IMR-90 (cell line): ENCODE data around the gene PGLYRP3. TPM values are rescaled to one million over a fixed set of nuclear protein-coding genes. Genes with fewer than 3 reads are reported as not detected.

Experiments
- ATAC-seq: fragments of 200-7000 bp; cut with Tn5 transposase; 2 replicates; pipeline ENCODE4 v1.9.1; 2020; ENCODE audit warnings: low read depth, mild to moderate bottlenecking, moderate library complexity
- BruUV-seq: library from RNA; stranded (reverse); fragments of 400-500 nt; replicated peaks from 2 replicates; lab custom pipeline; 2021; lab: Mats Ljungman, UMichigan
- CTCF ChIA-PET: fragments of 300-600 bp; formaldehyde crosslinking; extraction: SDS; loops from one replicate; lab custom pipeline; 2021; ENCODE audit warnings: antibody characterized with exemption; lab: Yijun Ruan, JAX
- POLR2A ChIA-PET: fragments of 300-600 bp; sonication (Branson Sonifier 250); formaldehyde crosslinking; loops from one replicate; lab custom pipeline; 2022; ENCODE audit warnings: antibody characterized with exemption; ENCODE audit not compliant: unreplicated experiment; lab: Charles Lee
- DNase-seq: peaks from one replicate; pipeline ENCODE4 v3.0.0; 2013
- H2AFZ ChIP-seq: replicated peaks from 2 replicates; pipeline ENCODE3; 2013; ENCODE audit warnings: low read length, mild to moderate bottlenecking; ENCODE audit not compliant: poor library complexity
- H2AK5ac ChIP-seq: 2 replicates; pipeline ENCODE4 v1.6.1; 2013; ENCODE audit warnings: low read depth, low read length, inconsistent platforms
- H2AK9ac ChIP-seq: replicated peaks from 2 replicates; pipeline ENCODE3; 2013; ENCODE audit warnings: mild to moderate bottlenecking, low read depth, low read length, moderate library complexity; ENCODE audit not compliant: poor library complexity
- H2BK120ac ChIP-seq: 2 replicates; pipeline ENCODE4 v1.6.1; 2013; ENCODE audit warnings: low read depth, low read length, inconsistent platforms
- H2BK15ac ChIP-seq: 3 replicates; pipeline ENCODE4 v1.6.1; 2013; ENCODE audit warnings: low read depth, low read length, inconsistent platforms
- H2BK20ac ChIP-seq: 2 replicates; pipeline ENCODE4 v1.6.1; 2013; ENCODE audit warnings: low read depth, mild to moderate bottlenecking, inconsistent platforms, low read length, moderate library complexity
- H2BK5ac ChIP-seq: 2 replicates; pipeline ENCODE4 v1.6.1; 2013; ENCODE audit warnings: mild to moderate bottlenecking, low read depth, low read length, inconsistent platforms; ENCODE audit not compliant: poor library complexity, severe bottlenecking
- H3K14ac ChIP-seq: replicated peaks from 2 replicates; pipeline ENCODE4 v1.6.1; 2013; ENCODE audit warnings: low read depth, low read length, inconsistent platforms
- H3K18ac ChIP-seq: 2 replicates; pipeline ENCODE4 v1.6.1; 2013; ENCODE audit warnings: low read depth, low read length, control low read depth
- H3K23ac ChIP-seq: 2 replicates; pipeline ENCODE4 v1.6.1; 2013; ENCODE audit warnings: low read depth, low read length, inconsistent platforms
- H3K27ac ChIP-seq: 2 replicates; pipeline ENCODE4 v1.5.1; 2013; ENCODE audit warnings: mild to moderate bottlenecking, control low read depth, low read length; ENCODE audit not compliant: insufficient read depth
- H3K27me3 ChIP-seq: 2 replicates; pipeline ENCODE4 v1.6.1; 2013; ENCODE audit warnings: low read length; ENCODE audit not compliant: control insufficient read depth, insufficient read depth
- H3K36me3 ChIP-seq: 2 replicates; pipeline ENCODE4 v1.6.1; 2013; ENCODE audit warnings: low read length, mixed read lengths; ENCODE audit not compliant: control insufficient read depth, insufficient read depth
- H3K4ac ChIP-seq: 2 replicates; pipeline ENCODE4 v1.6.1; 2013; ENCODE audit warnings: low read depth, low read length, inconsistent platforms
- H3K4me1 ChIP-seq: 2 replicates; pipeline ENCODE4 v1.6.1; 2013; ENCODE audit warnings: low read length, mixed read lengths; ENCODE audit not compliant: control insufficient read depth, insufficient read depth
- H3K4me2 ChIP-seq: 2 replicates; pipeline ENCODE4 v1.6.1; 2013; ENCODE audit warnings: low read depth, mild to moderate bottlenecking, control low read depth, low read length, moderate library complexity
- H3K4me3 ChIP-seq: 2 replicates; pipeline ENCODE4 v1.5.1; 2013; ENCODE audit warnings: low read depth, mild to moderate bottlenecking, control low read depth, low read length, moderate library complexity; ENCODE audit not compliant: insufficient read depth
- H3K56ac ChIP-seq: 2 replicates; pipeline ENCODE4 v1.6.1; 2013; ENCODE audit warnings: low read length, inconsistent platforms; ENCODE audit not compliant: insufficient read depth; ENCODE audit errors: extremely low read depth
- H3K79me1 ChIP-seq, 2 experiments: 2 replicates each; pipeline ENCODE4 v1.6.1; 2013; ENCODE audit warnings: low read length in 2 of 2, inconsistent platforms in 1 of 2, low read depth in 1 of 2
- H3K9ac ChIP-seq: 2 replicates; pipeline ENCODE4 v1.6.1; 2013; ENCODE audit warnings: low read depth, low read length, control low read depth
- H3K9me1 ChIP-seq: 2 replicates; pipeline ENCODE4 v1.6.1; 2013; ENCODE audit warnings: low read length, inconsistent platforms; ENCODE audit not compliant: insufficient read depth
- H3K9me3 ChIP-seq: 2 replicates; pipeline ENCODE4 v1.6.1; 2013; ENCODE audit warnings: low read length; ENCODE audit not compliant: control insufficient read depth, insufficient read depth
- H4K20me1 ChIP-seq: 2 replicates; pipeline ENCODE4 v1.6.1; 2013; ENCODE audit warnings: low read length, inconsistent platforms; ENCODE audit not compliant: insufficient read depth
- H4K5ac ChIP-seq: 2 replicates; pipeline ENCODE4 v1.6.1; 2013; ENCODE audit warnings: mild to moderate bottlenecking, low read depth, low read length, control low read depth
- H4K8ac ChIP-seq, 2 experiments: 2 replicates each; pipeline ENCODE4 v1.6.1; 2013; ENCODE audit warnings: low read depth in 2 of 2, low read length in 2 of 2, control low read depth in 1 of 2, inconsistent platforms in 1 of 2
- H4K91ac ChIP-seq: 2 replicates; pipeline ENCODE4 v1.6.1; 2013; ENCODE audit warnings: low read depth, low read length, inconsistent platforms; ENCODE audit not compliant: insufficient read depth
- MAFK ChIP-seq: IDR thresholded peaks from 2 replicates; pipeline ENCODE4 v1.6.1; 2012; ENCODE audit warnings: low read depth, low read length, improper control_type of control experiment
- MAZ ChIP-seq: IDR thresholded peaks from 2 replicates; pipeline ENCODE4 v1.6.1; 2012; ENCODE audit warnings: low read depth, mild to moderate bottlenecking, low read length, improper control_type of control experiment, moderate library complexity, borderline replicate concordance
- MXI1 ChIP-seq: IDR thresholded peaks from 2 replicates; pipeline ENCODE4 v1.6.1; 2012; ENCODE audit warnings: low read depth, mild to moderate bottlenecking, low read length, moderate library complexity, borderline replicate concordance
- RCOR1 ChIP-seq: IDR thresholded peaks from 2 replicates; pipeline ENCODE4 v1.6.1; 2012; ENCODE audit warnings: mild to moderate bottlenecking, low read length, improper control_type of control experiment; ENCODE audit not compliant: insufficient replicate concordance
- USF2 ChIP-seq: fragments of 150-350 bp; IDR thresholded peaks from 2 replicates; pipeline ENCODE4 v1.6.1; 2017; ENCODE audit warnings: mild to moderate bottlenecking, antibody characterized with exemption, low read length, low read depth
- WGBS, 2 experiments: methylation state at CpG; one replicate each; pipeline versions ENCODE4 v1.1.5 to v1.1.7; 2013; ENCODE audit warnings: missing lambda C conversion rate in 2 of 2; ENCODE audit not compliant: insufficient read length in 1 of 2; ENCODE audit errors: extremely low coverage in 2 of 2; 5-methylcytosine and 5-hydroxymethylcytosine counted together
- dilution Hi-C: fragments of 300-500 bp; cut with HindIII; formaldehyde crosslinking; loops from one replicate; pipeline ENCODE4 v1.14.3; 2018; ENCODE audit warnings: low sequenced_read_pairs; ENCODE audit not compliant: unreplicated experiment
- in situ Hi-C: fragments of 300-500 bp; cut with MboI; formaldehyde crosslinking; loops from 3 replicates; pipeline ENCODE4 v1.14.3; 2019; ENCODE audit warnings: low sequenced_read_pairs, inconsistent platforms, mixed read lengths
- intact Hi-C: fragments of 100-400 bp; cut with micrococcal nuclease; formaldehyde crosslinking; loops from 2 replicates; pipeline ENCODE4 v1.10.0; 2022
- polyA plus RNA-seq, 3 experiments: library from polyadenylated mRNA; depleted of rRNA; stranded (reverse); fragments of >200 nt; gene quantifications; 2 replicates each; pipeline ENCODE4 v1.2.3, GENCODE V29; 2012; ENCODE audit warnings: low replicate concordance in 1 of 3
- total RNA-seq: library from RNA; depleted of rRNA; stranded (reverse); fragments of >200 nt; gene quantifications from 2 replicates; pipeline ENCODE4 v1.2.3, GENCODE V29; 2012

The PGLYRP3 gene
- total and polyA plus RNA-seq, 2 of the 4 experiments (the other 2 are of a cell fraction): not detected

- Histone ChIP-seq H4K20me1 (no peaks in the 10 kb centered on the region), H3K9me1 (no peaks in the 10 kb centered on the region), H3K27me3 (peaks cover 14% of the 10 kb centered on the region), H3K79me1 (no peaks in the 10 kb centered on the region), H2BK20ac (no peak overlapping the region), H3K27ac (no peak overlapping the region), H3K9ac (no peak overlapping the region), H2AK5ac (no peak overlapping the region), H3K4ac (no peak overlapping the region), H3K23ac (no peak overlapping the region), H4K91ac (no peak overlapping the region), H3K56ac (no peak overlapping the region), H2BK5ac (no peak overlapping the region), H3K9me3 (no peaks in the 10 kb centered on the region), H3K14ac (no peak overlapping the region), H3K4me3 (no peak overlapping the region), H2BK15ac (no peak overlapping the region), H2AFZ (no peak overlapping the region), H3K4me1 (no peaks in the 10 kb centered on the region), H2AK9ac (no peak overlapping the region), H2BK120ac (no peak overlapping the region), H3K36me3 (no peaks in the 10 kb centered on the region), H4K5ac (no peak overlapping the region), H3K18ac (no peak overlapping the region), H4K8ac (no peak overlapping the region), H3K4me2 (no peak overlapping the region)
- ATAC-seq (no peak), DNase-seq (no peak)
- POLR2A ChIA-PET: no interaction called here
- dilution Hi-C loops (no loop called here), in situ Hi-C loops (no loop called here), intact Hi-C loops (no loop called here)
- WGBS, 2 experiments: 30% methylated on average over 2 of the region's 4 CpGs; no CpG with 5 or more reads in 1 of the 2 experiments
- no TSS peak for BruUV-seq
- CTCF ChIA-PET: no interaction called here
- TF ChIP-seq MAFK: no peak
- no peak for TF ChIP-seq USF2
- no peak for TF ChIP-seq MAZ
- no peak for TF ChIP-seq RCOR1
- no peak for TF ChIP-seq MXI1
Measured at GRCh38 chr1:153361480-153362109, 48.8 kb upstream of the PGLYRP3 start.
